ENCODE results near the gene ODF4.
"Not testable (repeated sequence)": the region's sequence is repeated elsewhere in the genome, so short reads cannot be mapped to it uniquely, and the experiment has no call there.

The ODF4 gene

DNA sequence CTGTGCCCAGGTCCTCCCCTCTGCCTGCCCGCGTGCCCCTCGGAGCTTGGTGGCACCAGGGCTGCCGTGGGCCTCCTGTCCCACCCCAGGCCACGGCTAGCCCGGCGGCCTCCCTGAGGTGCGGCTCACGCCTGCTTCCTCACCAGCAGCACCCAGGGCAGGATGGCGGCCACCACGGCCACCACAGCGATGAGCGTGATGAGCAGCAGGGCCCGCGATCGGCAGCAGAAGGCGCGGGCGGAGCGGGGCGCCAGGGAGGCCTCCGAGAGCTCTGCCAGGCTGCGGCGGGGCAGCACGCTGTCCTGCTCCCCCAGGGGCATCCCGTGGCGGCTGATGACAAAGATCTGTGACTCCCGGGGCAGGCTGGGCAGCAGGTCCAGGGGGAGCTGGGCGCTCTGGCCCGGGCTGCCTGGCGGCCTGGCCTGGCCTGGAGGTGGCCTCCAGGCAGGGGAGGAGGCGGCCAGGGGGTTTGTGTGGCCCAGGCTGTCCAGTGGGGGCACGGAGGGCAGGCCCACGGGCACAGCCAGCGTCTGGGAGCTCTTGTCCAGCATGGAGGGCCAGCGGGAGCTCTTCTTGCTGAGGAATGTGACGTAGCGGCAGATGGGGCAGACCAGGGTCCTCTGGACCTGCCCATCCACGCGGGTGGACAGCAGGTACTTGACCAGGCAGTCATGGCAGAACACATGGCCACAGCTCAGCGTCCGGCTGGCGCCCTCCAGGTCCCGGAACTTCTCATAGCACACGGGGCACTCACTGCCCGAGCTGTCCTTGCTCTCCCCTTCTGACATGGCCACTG is 53.2 kb downstream of the ODF4 start:
- DNase-seq (ENCODE audit: low read depth): no peak
- no peak overlapping the region for H3K4me3 ChIP-seq (ENCODE audit: low read depth, low read length)
- TF ChIP-seq CTCF (IDR thresholded peaks at IDR 0.05; ENCODE audit: control insufficient read depth, extremely low read depth, insufficient read depth): no peak

GRCh38 chr17:8393470-8394231 is 54.0 kb downstream of the ODF4 start:
- DNase-seq (ENCODE audit: low read depth): no peak
- TF ChIP-seq CTCF (IDR thresholded peaks at IDR 0.05; ENCODE audit: control insufficient read depth, extremely low read depth, insufficient read depth): no peak

GRCh38 chr17:8394497-8394896 is 54.9 kb downstream of the ODF4 start:
- DNase-seq (ENCODE audit: low read depth); H3K4me3 ChIP-seq (ENCODE audit: low read depth, low read length): not testable (repeated sequence)

More at GRCh38 chr17:8393470-8394231, 54.0 kb downstream of the ODF4 start:
- H3K4me3 ChIP-seq (ENCODE audit: low read depth, low read length): no peak overlapping the region
